ENCODE data around the gene RABGAP1L.

GRCh38 chr1:174217248-174217647 lies 57.9 kb downstream of the RABGAP1L start:
- TF ChIP-seq CTCF (IDR thresholded peaks at IDR 0.05), result no peak
- no peak for TF ChIP-seq POLR2A (IDR thresholded peaks at IDR 0.05)
- no peak for TF ChIP-seq POLR2AphosphoS5 (IDR thresholded peaks at IDR 0.05)
